ENCODE results near the gene ATF6B. TPM values are rescaled to one million over a fixed set of nuclear protein-coding genes. Genes with fewer than 3 reads are reported as not detected.

ATF6B gene
- total and polyA plus RNA-seq, 4 experiments from 2014 or later, result 11.4 to 154 (median 89.2) TPM

DNA sequence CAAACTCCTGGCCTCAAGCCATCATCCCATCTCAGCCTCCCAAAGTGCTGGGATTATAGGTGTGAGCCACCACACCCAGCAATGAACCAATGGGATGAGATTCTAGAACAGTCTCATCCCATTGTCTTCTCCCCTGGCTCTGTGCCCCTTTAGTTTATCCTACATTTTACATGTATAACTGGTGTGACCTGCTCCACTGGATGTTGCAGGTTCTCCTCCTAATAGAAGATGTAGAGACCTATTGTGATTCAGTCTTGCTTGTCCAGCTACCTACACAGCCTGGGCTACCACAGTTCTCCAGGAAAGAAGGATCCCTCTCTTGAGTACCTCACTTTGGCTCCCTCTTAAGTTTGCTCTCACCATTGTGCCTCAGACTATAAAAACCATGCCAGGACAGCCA, 4.1 kb upstream of the ATF6B start:
- ChIA-PET POLR2A (ENCODE audit: partially characterized antibody) (interaction anchor here (5.3 to 8.6 kb wide), 2 partner anchors 45 to 60 kb away, joined by 49 to 188 read pairs; partner anchors contain the start of genes AGPAT1, GPSM3 and PBX2), CTCF (ENCODE audit: partially characterized antibody) (interaction anchor here (2.4 kb wide), 1 partner anchor 63 kb away, joined by 8 read pairs; no protein-coding TSS in a partner anchor)
- DNase-seq, result no peak
- Histone ChIP-seq H3K27me3 (ENCODE audit: insufficient read depth, low read length) (no peaks in the 10 kb centered on the region), H3K27ac (ENCODE audit: low read depth, low read length) (no peak overlapping the region), H3K36me3 (ENCODE audit: insufficient read depth, low read length) (no peaks in the 10 kb centered on the region), H3K9me3 (ENCODE audit: control insufficient read depth in 1 of 2, low read length in 2 of 2) (no peaks in the 10 kb centered on the region), H3K4me1 (ENCODE audit: insufficient read depth, low read length) (peaks cover 22% of the 10 kb centered on the region), H3K4me3 (ENCODE audit: low read length in 2 of 2) (no peak overlapping the region)
- Mint-ChIP-seq H3K36me3 (peaks cover under 1 to 18% of the 10 kb centered on the region in 2 donors), H3K27me3 (peaks cover 0 to 2% of the 10 kb centered on the region in 2 donors), H3K4me3 (peak overlapping the region in 2 of 8 donors; percentile 8 to 41), H3K9me3 (peaks cover 0 to 3% (median 0%) of the 10 kb centered on the region in 8 donors), H3K27ac (peak overlapping the region in 1 of 7 donors; percentile 43), H3K4me1 (peaks cover 18 to 34% (median 26%) of the 10 kb centered on the region in 4 donors)
- intact Hi-C loops (cut with micrococcal nuclease), result no loop called here

- no peak for DNase-seq
- intact Hi-C loops (cut with micrococcal nuclease), result loop anchor here (2.0 kb wide), 1 partner anchor 17 kb away; no protein-coding TSS in a partner anchor
- Histone ChIP-seq H3K27me3 (ENCODE audit: insufficient read depth, low read length) (no peaks in the 10 kb centered on the region), H3K4me1 (ENCODE audit: insufficient read depth, low read length) (peaks cover 28% of the 10 kb centered on the region), H3K4me3 (ENCODE audit: low read length in 2 of 2) (no peak overlapping the region), H3K9me3 (ENCODE audit: control insufficient read depth in 1 of 2, low read length in 2 of 2) (no peaks in the 10 kb centered on the region), H3K27ac (ENCODE audit: low read depth, low read length) (no peak overlapping the region), H3K36me3 (ENCODE audit: insufficient read depth, low read length) (peaks cover 5% of the 10 kb centered on the region)
- H3K4me1 Mint-ChIP-seq, result peaks cover 24 to 40% (median 32%) of the 10 kb centered on the region in 4 donors
- POLR2A ChIA-PET (ENCODE audit: partially characterized antibody), result interaction anchor here (1.2 to 8.6 kb wide), 3 partner anchors 23 to 61 kb away, joined by 3 to 188 read pairs (median 49); partner anchors contain the start of genes AGPAT1, GPSM3 and PBX2
- peak overlapping the region in 2 of 7 donors; percentile 57 to 79 for H3K27ac Mint-ChIP-seq
- peak overlapping the region; percentile 4 to 63 (median 34) for H3K4me3 Mint-ChIP-seq
- peaks cover 0 to 2% of the 10 kb centered on the region in 2 donors for H3K27me3 Mint-ChIP-seq
- peaks cover 0 to 3% (median 0%) of the 10 kb centered on the region in 8 donors for H3K9me3 Mint-ChIP-seq
- CTCF ChIA-PET (ENCODE audit: partially characterized antibody), result interaction anchor here (2.4 kb wide), 1 partner anchor 64 kb away, joined by 8 read pairs; no protein-coding TSS in a partner anchor
- peaks cover 4 to 22% of the 10 kb centered on the region in 2 donors for H3K36me3 Mint-ChIP-seq
These were observed 3.4 kb upstream of the ATF6B start for GRCh38 chr6:32131439-32131948.

DNA sequence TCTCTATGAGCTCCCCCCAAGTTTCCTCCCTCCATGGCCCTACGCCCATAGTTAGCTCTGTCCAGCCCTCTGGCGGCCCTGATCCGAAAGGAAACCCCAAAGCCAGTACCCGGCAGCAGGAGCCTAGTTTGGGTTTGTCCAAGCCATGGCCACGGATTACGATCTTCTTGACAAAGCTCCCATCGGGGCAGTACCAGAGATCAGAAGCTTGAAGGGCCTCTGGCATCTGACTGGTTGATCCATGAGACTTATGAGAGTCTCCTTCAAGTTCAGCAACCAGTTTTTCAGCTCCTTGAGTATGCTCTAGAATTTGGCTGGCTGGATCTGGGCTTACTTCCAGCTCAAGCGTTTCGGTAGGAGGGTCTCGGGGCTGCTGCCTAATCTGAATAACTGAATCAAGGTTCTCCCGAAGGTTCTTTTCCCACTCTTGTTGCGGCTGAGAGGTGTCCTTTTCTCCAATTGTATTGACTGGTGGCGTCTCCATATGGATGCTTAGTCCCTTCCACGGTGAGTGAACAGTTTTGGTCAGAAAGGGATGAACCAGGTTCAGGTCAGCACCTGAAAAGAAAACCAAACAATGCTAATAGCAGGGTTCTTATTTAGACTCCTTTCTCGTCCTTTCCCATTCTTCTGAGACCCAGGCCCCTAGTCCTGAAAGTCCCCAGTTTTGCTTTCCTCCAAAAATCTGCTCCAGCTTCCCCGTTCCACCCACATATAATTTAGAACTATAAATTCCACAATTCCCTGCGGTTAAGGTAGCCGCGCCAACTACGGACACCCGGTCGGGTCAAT, 1.4 kb upstream of the ATF6B start:
- H3K4me1 Mint-ChIP-seq, result peaks cover 28 to 51% (median 41%) of the 10 kb centered on the region in 4 donors
- POLR2A ChIA-PET (ENCODE audit: partially characterized antibody), result interaction anchor here (0.6 to 8.6 kb wide), 17 partner anchors 10 to 842 kb away, joined by 3 to 188 read pairs (median 4); partner anchors contain the start of genes AGPAT1, BAG6, BRD2 and DXO
- intact Hi-C loops (cut with micrococcal nuclease), result loop anchor here (2.0 kb wide), 1 partner anchor 19 kb away; no protein-coding TSS in a partner anchor

GRCh38 chr6:32128751-32129296, 778 bp upstream of the ATF6B start:
- Mint-ChIP-seq H3K9me3 (peaks cover 0 to 3% (median 0%) of the 10 kb centered on the region in 8 donors), H3K4me3 (peak overlapping the region in 6 of 8 donors; percentile 97 to 100 (median 99)), H3K4me1 (peaks cover 33 to 57% (median 46%) of the 10 kb centered on the region in 4 donors), H3K36me3 (peaks cover 20 to 38% of the 10 kb centered on the region in 2 donors), H3K27me3 (peaks cover 0 to 2% of the 10 kb centered on the region in 2 donors), H3K27ac (peak overlapping the region; percentile 89 to 99 (median 99))
- CTCF ChIA-PET (ENCODE audit: partially characterized antibody), result interaction anchor here (0.7 to 5.1 kb wide), 9 partner anchors 10 to 116 kb away, joined by 3 to 32 read pairs (median 3); partner anchors contain the start of gene GPSM3
- Histone ChIP-seq H3K4me1 (ENCODE audit: insufficient read depth, low read length) (peaks cover 35% of the 10 kb centered on the region), H3K9me3 (ENCODE audit: control insufficient read depth in 1 of 2, low read length in 2 of 2) (no peaks in the 10 kb centered on the region), H3K36me3 (ENCODE audit: insufficient read depth, low read length) (peaks cover 22% of the 10 kb centered on the region), H3K4me3 (ENCODE audit: low read length in 2 of 2) (peak overlapping the region; percentile 34 to 87), H3K27ac (ENCODE audit: low read depth, low read length) (peak overlapping the region; percentile 83), H3K27me3 (ENCODE audit: insufficient read depth, low read length) (no peaks in the 10 kb centered on the region)
- intact Hi-C loops (cut with micrococcal nuclease), result loop anchor here (1.0 kb wide), 4 partner anchors 49 to 170 kb away; partner anchors contain the start of genes PBX2, RNF5 and SKIC2
- POLR2A ChIA-PET (ENCODE audit: partially characterized antibody), result interaction anchor here (0.7 to 8.6 kb wide), 20 partner anchors 9 to 843 kb away, joined by 3 to 188 read pairs (median 4); partner anchors contain the start of genes AGPAT1, BAG6, DDX39B and DXO
- DNase-seq, result no peak

More for the DNA sequence above, 1.4 kb upstream of the ATF6B start:
- DNase-seq, result peak in 1 of 5 donors; percentile 30
- Mint-ChIP-seq H3K27me3 (peaks cover 0 to 2% of the 10 kb centered on the region in 2 donors), H3K9me3 (peaks cover 0 to 3% (median 0%) of the 10 kb centered on the region in 8 donors), H3K36me3 (peaks cover 13 to 31% of the 10 kb centered on the region in 2 donors), H3K27ac (peak overlapping the region; percentile 89 to 98 (median 97)), H3K4me3 (peak overlapping the region; percentile 90 to 96 (median 94))
- H3K27ac ChIP-seq (ENCODE audit: low read depth, low read length), result peak overlapping the region; percentile 83
- H3K4me1 ChIP-seq (ENCODE audit: insufficient read depth, low read length), result peaks cover 35% of the 10 kb centered on the region
- no peaks in the 10 kb centered on the region for H3K9me3 ChIP-seq (ENCODE audit: control insufficient read depth in 1 of 2, low read length in 2 of 2)
- CTCF ChIA-PET (ENCODE audit: partially characterized antibody), result interaction anchor here (0.6 to 5.1 kb wide), 10 partner anchors 10 to 115 kb away, joined by 3 to 32 read pairs (median 4); partner anchors contain the start of gene GPSM3
- H3K27me3 ChIP-seq (ENCODE audit: insufficient read depth, low read length), result no peaks in the 10 kb centered on the region
- peaks cover 15% of the 10 kb centered on the region for H3K36me3 ChIP-seq (ENCODE audit: insufficient read depth, low read length)
- H3K4me3 ChIP-seq (ENCODE audit: low read length in 2 of 2), result peak overlapping the region; percentile 70 to 72

GRCh38 chr6:32127409-32127716, 683 bp downstream of the ATF6B start:
- POLR2A ChIA-PET (ENCODE audit: partially characterized antibody), result interaction anchor here (0.9 to 8.6 kb wide), 12 partner anchors 7 to 845 kb away, joined by 3 to 188 read pairs (median 6); partner anchors contain the start of genes ABHD16A, AGPAT1, BAG6 and DXO
- Mint-ChIP-seq H3K27ac (peak overlapping the region; percentile 89 to 99 (median 99)), H3K9me3 (peaks cover 0 to 3% (median 0%) of the 10 kb centered on the region in 8 donors), H3K4me3 (peak overlapping the region; percentile 97 to 100 (median 99)), H3K36me3 (peaks cover 24 to 45% of the 10 kb centered on the region in 2 donors), H3K27me3 (peaks cover 0 to 2% of the 10 kb centered on the region in 2 donors), H3K4me1 (peaks cover 35 to 57% (median 46%) of the 10 kb centered on the region in 4 donors)
- Histone ChIP-seq H3K4me1 (ENCODE audit: insufficient read depth, low read length) (peaks cover 35% of the 10 kb centered on the region), H3K9me3 (ENCODE audit: control insufficient read depth in 1 of 2, low read length in 2 of 2) (no peaks in the 10 kb centered on the region), H3K4me3 (ENCODE audit: low read length in 2 of 2) (peak overlapping the region; percentile 74 to 87), H3K36me3 (ENCODE audit: insufficient read depth, low read length) (peaks cover 26% of the 10 kb centered on the region), H3K27me3 (ENCODE audit: insufficient read depth, low read length) (no peaks in the 10 kb centered on the region), H3K27ac (ENCODE audit: low read depth, low read length) (peak overlapping the region; percentile 83)
- intact Hi-C loops (cut with micrococcal nuclease), result no loop called here
- CTCF ChIA-PET (ENCODE audit: partially characterized antibody), result interaction anchor here (0.9 to 5.1 kb wide), 3 partner anchors 8 to 128 kb away, joined by 4 to 32 read pairs (median 15); no protein-coding TSS in a partner anchor
- DNase-seq, result no peak

DNA sequence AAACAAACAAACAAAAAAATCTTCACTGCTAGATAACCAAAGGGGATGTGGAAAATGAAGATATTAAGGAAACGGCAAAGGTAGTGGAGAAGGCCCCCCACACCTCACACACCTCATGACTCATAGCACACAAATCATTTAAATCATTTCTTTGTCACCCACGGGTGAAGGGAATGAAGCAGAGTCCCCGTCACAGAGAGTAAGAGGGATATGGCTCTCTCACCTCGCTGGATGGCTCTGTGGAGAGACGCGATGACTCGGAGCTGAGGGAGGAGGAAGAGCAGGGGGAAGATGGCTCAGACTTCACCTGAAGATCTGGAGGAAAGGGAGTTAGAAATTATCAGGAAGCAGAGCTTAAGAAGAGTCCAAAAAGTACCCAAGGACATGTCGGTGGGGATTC, 1.2 kb downstream of the ATF6B start:
- Histone ChIP-seq H3K36me3 (ENCODE audit: insufficient read depth, low read length) (peaks cover 31% of the 10 kb centered on the region), H3K27ac (ENCODE audit: low read depth, low read length) (peak overlapping the region; percentile 83), H3K4me1 (ENCODE audit: insufficient read depth, low read length) (peaks cover 35% of the 10 kb centered on the region), H3K4me3 (ENCODE audit: low read length in 2 of 2) (peak overlapping the region; percentile 74 to 87), H3K27me3 (ENCODE audit: insufficient read depth, low read length) (no peaks in the 10 kb centered on the region), H3K9me3 (ENCODE audit: control insufficient read depth in 1 of 2, low read length in 2 of 2) (no peaks in the 10 kb centered on the region)
- Mint-ChIP-seq H3K27me3 (peaks cover 0 to 2% of the 10 kb centered on the region in 2 donors), H3K4me1 (peaks cover 35 to 58% (median 48%) of the 10 kb centered on the region in 4 donors), H3K4me3 (peak overlapping the region; percentile 97 to 100 (median 99)), H3K27ac (peak overlapping the region; percentile 89 to 99 (median 98)), H3K9me3 (peaks cover 0 to 3% (median 0%) of the 10 kb centered on the region in 8 donors), H3K36me3 (peaks cover 28 to 49% of the 10 kb centered on the region in 2 donors)
- intact Hi-C loops (cut with micrococcal nuclease), result no loop called here
- ChIA-PET POLR2A (ENCODE audit: partially characterized antibody) (interaction anchor here (0.9 to 8.6 kb wide), 8 partner anchors 7 to 155 kb away, joined by 3 to 188 read pairs (median 9); partner anchors contain the start of genes AGPAT1, DXO, GPSM3 and PBX2), CTCF (ENCODE audit: partially characterized antibody) (interaction anchor here (5.1 kb wide), 1 partner anchor 8 kb away, joined by 32 read pairs; no protein-coding TSS in a partner anchor)
- DNase-seq, result no peak

All from CD4-positive, alpha-beta memory T cell (primary cell).